Breast epithelium (tissue), 4 donors: ENCODE data around the gene TMEFF1. TPM values are rescaled to one million over a fixed set of nuclear protein-coding genes. Genes with fewer than 3 reads are reported as not detected.

ENCODE experiments used
- DNase-seq, 2 donors: peaks; one replicate each; pipeline ENCODE4 v3.0.0-alpha.2; 2019; ENCODE audit warnings: low spot score in 2 of 2
- H3K27ac ChIP-seq, 2 donors: fragments of 200-600 bp; sonication (generic) in 1 of 2; one replicate each; pipeline ENCODE4 v1.5.1; 2016 to 2019; ENCODE audit warnings: mild to moderate bottlenecking in 1 of 2
- H3K27me3 ChIP-seq, 2 donors: fragments of 200-600 bp; sonication (generic) in 1 of 2; one replicate each; pipeline versions ENCODE4 v1.5.1 to v1.6.0; 2017 to 2019; ENCODE audit warnings: control low read depth in 1 of 2, mild to moderate bottlenecking in 1 of 2
- H3K36me3 ChIP-seq: fragments of 200-600 bp; one replicate; pipeline ENCODE4 v1.5.1; 2019
- H3K4me1 ChIP-seq, 2 donors: fragments of 200-600 bp; sonication (generic); one replicate each; pipeline ENCODE4 v1.5.1; 2016 to 2019; ENCODE audit warnings: control low read depth in 1 of 2
- H3K4me3 ChIP-seq, 3 donors: fragments of 200-600 bp; sonication (generic); 1 replicate in 2 of 3; 2 replicates in 1 of 3; pipeline ENCODE4 v1.5.1; 2016 to 2019; ENCODE audit warnings: mild to moderate bottlenecking in 3 of 3, moderate library complexity in 2 of 3
- H3K9me3 ChIP-seq, 2 donors: fragments of 200-600 bp; sonication (generic) in 1 of 2; one replicate each; pipeline ENCODE4 v1.5.1; 2016 to 2019; ENCODE audit warnings: control low read depth in 1 of 2
- CTCF ChIP-seq, 3 donors: fragments of 450-650 bp; IDR thresholded peaks; one replicate each; pipeline ENCODE4 v1.5.1; 2016 to 2017; ENCODE audit warnings: antibody characterized with exemption in 3 of 3, mild to moderate bottlenecking in 3 of 3, moderate library complexity in 3 of 3
- POLR2A ChIP-seq: fragments of 450-650 bp; IDR thresholded peaks from one replicate; pipeline ENCODE4 v1.6.1; 2016; ENCODE audit warnings: antibody characterized with exemption, mild to moderate bottlenecking, moderate library complexity
- POLR2AphosphoS5 ChIP-seq, 3 donors: sonication (generic); formaldehyde crosslinking; IDR thresholded peaks; one replicate each; pipeline ENCODE4 v1.6.1; 2017; ENCODE audit warnings: antibody characterized with exemption in 3 of 3
- intact Hi-C: fragments of 100-400 bp; cut with DNase I; formaldehyde crosslinking; loops from one replicate; pipeline ENCODE4 v1.15.1; 2023; ENCODE audit warnings: low total_unique reads
- total RNA-seq, 3 donors: library from RNA; depleted of rRNA; stranded (reverse); fragments of >200 nt; gene quantifications; one replicate each; pipeline ENCODE4 v1.1.0, GENCODE V29; 2016

Gene TMEFF1
- total RNA-seq, 3 donors from 2014 or later = 0.29 to 0.66 (median 0.32) TPM

- DNase-seq = no peak
- Histone ChIP-seq H3K4me3 (no peak overlapping the region), H3K9me3 (no peaks in the 10 kb centered on the region), H3K27me3 (no peaks in the 10 kb centered on the region), H3K27ac (no peak overlapping the region), H3K4me1 (no peaks in the 10 kb centered on the region), H3K36me3 (no peaks in the 10 kb centered on the region)
- intact Hi-C loops = no loop called here
- TF ChIP-seq POLR2A (no peak), CTCF (IDR thresholded peaks at IDR 0.05) (no peak), POLR2AphosphoS5 (IDR thresholded peaks at IDR 0.05) (no peak)
Observed at GRCh38 chr9:100443781-100444768, 28.9 kb upstream of the TMEFF1 start.

GRCh38 chr9:100445161-100445902 is 27.6 kb upstream of the TMEFF1 start:
- intact Hi-C loops = no loop called here
- H3K36me3 ChIP-seq = no peaks in the 10 kb centered on the region
- no peak overlapping the region for H3K27ac ChIP-seq

GRCh38 chr9:100445903-100446549 is 26.9 kb upstream of the TMEFF1 start:
- no peak overlapping the region for H3K27ac ChIP-seq
- intact Hi-C loops = no loop called here
- DNase-seq = no peak
- H3K9me3 ChIP-seq = no peaks in the 10 kb centered on the region
- H3K4me1 ChIP-seq = no peaks in the 10 kb centered on the region
- no peak overlapping the region for H3K4me3 ChIP-seq
- H3K36me3 ChIP-seq = no peaks in the 10 kb centered on the region
- H3K27me3 ChIP-seq = no peaks in the 10 kb centered on the region
- TF ChIP-seq POLR2AphosphoS5 (IDR thresholded peaks at IDR 0.05) = no peak
- TF ChIP-seq POLR2A = no peak
- no peak for TF ChIP-seq CTCF (IDR thresholded peaks at IDR 0.05)

More at GRCh38 chr9:100445161-100445902, 27.6 kb upstream of the TMEFF1 start:
- TF ChIP-seq POLR2AphosphoS5 (IDR thresholded peaks at IDR 0.05) (no peak), POLR2A (no peak), CTCF (IDR thresholded peaks at IDR 0.05) (no peak)
- no peaks in the 10 kb centered on the region for H3K9me3 ChIP-seq
- no peak overlapping the region for H3K4me3 ChIP-seq
- no peaks in the 10 kb centered on the region for H3K27me3 ChIP-seq
- H3K4me1 ChIP-seq = no peaks in the 10 kb centered on the region
- DNase-seq = no peak

DNA sequence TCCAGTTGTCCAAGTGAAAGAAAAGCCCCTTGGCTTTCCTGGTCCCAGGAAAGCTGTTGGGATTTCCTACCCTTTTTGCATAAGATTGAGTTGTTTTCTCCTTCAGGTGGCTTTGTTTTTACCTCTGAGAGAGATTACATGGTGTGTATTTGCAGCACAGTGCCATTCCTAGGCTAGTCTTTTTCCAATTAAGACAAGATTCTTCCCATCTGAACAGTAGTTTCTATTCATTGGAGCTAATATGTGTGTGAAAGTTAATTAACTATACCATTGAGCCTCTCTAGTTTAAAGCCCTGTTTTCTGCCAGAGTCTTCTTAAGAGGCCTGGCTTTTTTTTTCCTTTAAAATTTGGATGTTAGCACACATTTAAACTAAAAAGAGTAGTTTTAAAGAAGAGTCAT is 25.9 kb upstream of the TMEFF1 start:
- Histone ChIP-seq H3K9me3 (no peaks in the 10 kb centered on the region), H3K36me3 (no peaks in the 10 kb centered on the region), H3K27me3 (no peaks in the 10 kb centered on the region), H3K4me1 (no peaks in the 10 kb centered on the region), H3K27ac (no peak overlapping the region), H3K4me3 (no peak overlapping the region)
- TF ChIP-seq CTCF (IDR thresholded peaks at IDR 0.05) (no peak), POLR2A (no peak), POLR2AphosphoS5 (IDR thresholded peaks at IDR 0.05) (no peak)
- intact Hi-C loops = no loop called here
- DNase-seq = no peak
